Mammary epithelial cell (primary cell): ENCODE measurements around the gene SALL3.

Experiments
- CTCF ChIP-seq, 2 donors: IDR thresholded peaks in 1 of 2; conservative IDR thresholded peaks in 1 of 2; 2 replicates each; pipeline ENCODE4 v1.5.1; 2011 to 2012; ENCODE audit warnings: inconsistent platforms in 2 of 2, low read length in 2 of 2, mild to moderate bottlenecking in 2 of 2, control low read depth in 1 of 2, low read depth in 1 of 2; ENCODE audit not compliant: insufficient read depth in 1 of 2; ENCODE audit errors: extremely low read depth in 1 of 2
- EZH2 ChIP-seq: IDR thresholded peaks from 2 replicates; pipeline ENCODE4 v1.6.1; 2012; ENCODE audit warnings: low read length, inconsistent platforms, borderline replicate concordance

DNA sequence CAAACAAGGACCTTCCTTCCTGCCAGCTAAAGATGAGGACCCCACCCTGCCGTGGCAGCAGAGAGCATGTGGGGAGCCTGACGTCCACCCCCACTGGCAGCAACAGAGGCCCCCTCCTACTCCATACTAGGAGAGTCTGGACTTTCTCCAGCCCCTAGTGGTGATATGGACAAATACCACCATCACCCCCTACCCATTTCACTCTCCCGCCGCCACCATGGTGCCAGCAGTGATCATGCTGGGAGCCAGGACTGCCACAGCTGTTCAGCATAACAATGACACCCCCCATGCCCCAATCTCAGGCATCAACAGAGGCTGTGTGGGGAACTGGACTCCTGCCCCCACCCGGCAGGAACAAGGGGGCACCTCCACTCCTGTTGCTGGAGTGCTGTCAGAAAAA lies 46.9 kb downstream of the SALL3 start:
- TF ChIP-seq EZH2, result no peak
- no peak for TF ChIP-seq CTCF (conservative IDR thresholded peaks at IDR 0.05 in 1 of 2, IDR thresholded peaks at IDR 0.05 in 1 of 2; ENCODE audit: extremely low read depth in 1 of 2, insufficient read depth in 1 of 2, low read depth in 1 of 2, low read length in 2 of 2)
